Measurements from ENCODE around the gene CDC14A.

GRCh38 chr1:100512803-100513352, 160.6 kb downstream of the CDC14A start:
- TF ChIP-seq CTCF (IDR thresholded peaks at IDR 0.05) (no peak), EP300 (IDR thresholded peaks at IDR 0.05) (no peak)

All from tibial nerve (tissue), 4 donors.